ENCODE measurements around the gene DLG2. TPM values are rescaled to one million over a fixed set of nuclear protein-coding genes. Genes with fewer than 3 reads are reported as not detected.

DLG2 gene
- total RNA-seq, 4 donors from 2014 or later: 7.3 to 14.1 (median 11.1) TPM

- no peaks in the 10 kb centered on the region for H3K4me1 ChIP-seq
- intact Hi-C loops (cut with DNase I): no loop called here
- H3K9me3 ChIP-seq: no peaks in the 10 kb centered on the region
- 64% methylated on average over 6 of the region's 6 CpGs for WGBS
- no peak for TF ChIP-seq CTCF (IDR thresholded peaks at IDR 0.05)
- TF ChIP-seq POLR2A (IDR thresholded peaks at IDR 0.05; ENCODE audit: low read depth): no peak
- TF ChIP-seq POLR2AphosphoS5 (IDR thresholded peaks at IDR 0.05): no peak
- TF ChIP-seq EP300 (IDR thresholded peaks at IDR 0.05): no peak
- no peaks in the 10 kb centered on the region for H3K27me3 ChIP-seq
- DNase-seq (ENCODE audit: extremely low spot score): no peak
- no peak overlapping the region for H3K27ac ChIP-seq (replicated peaks in 1 of 4)
- no peaks in the 10 kb centered on the region for H3K36me3 ChIP-seq
- H3K4me3 ChIP-seq: no peak overlapping the region
Measured at GRCh38 chr11:83508804-83509203, 2118.3 kb downstream of the DLG2 start.

DNA sequence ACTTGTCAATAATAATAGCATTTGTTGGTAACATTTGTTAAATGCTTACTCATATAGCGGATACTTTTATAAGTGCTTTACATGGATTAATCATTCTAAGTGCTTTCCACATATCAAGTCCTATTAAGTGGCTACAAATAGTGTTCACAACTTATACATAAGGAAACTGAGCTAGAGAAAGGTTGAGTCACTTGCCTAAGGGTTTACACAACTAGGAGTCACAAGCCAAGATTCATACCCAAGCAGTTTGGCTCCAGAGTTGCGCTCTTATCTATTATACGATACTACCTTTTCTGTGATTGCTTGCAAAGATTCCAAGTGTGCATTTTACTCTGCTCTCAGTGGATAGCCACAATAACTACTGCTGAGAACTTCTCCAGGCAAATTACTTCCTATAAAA, 2125.1 kb downstream of the DLG2 start:
- H3K36me3 ChIP-seq: no peaks in the 10 kb centered on the region
- H3K4me3 ChIP-seq: no peak overlapping the region
- TF ChIP-seq EP300 (IDR thresholded peaks at IDR 0.05) (no peak), POLR2AphosphoS5 (IDR thresholded peaks at IDR 0.05) (no peak), CTCF (IDR thresholded peaks at IDR 0.05) (no peak)

GRCh38 chr11:83493917-83494316, 2133.2 kb downstream of the DLG2 start:
- intact Hi-C loops (cut with DNase I): no loop called here

More for the DNA sequence above, 2125.1 kb downstream of the DLG2 start:
- Histone ChIP-seq H3K9me3 (no peaks in the 10 kb centered on the region), H3K4me1 (no peaks in the 10 kb centered on the region), H3K27ac (replicated peaks in 1 of 4) (no peak overlapping the region), H3K27me3 (no peaks in the 10 kb centered on the region)
- DNase-seq (ENCODE audit: extremely low spot score): no peak
- intact Hi-C loops (cut with DNase I): no loop called here
- WGBS: 96% methylated on average over 3 of the region's 3 CpGs

DNA sequence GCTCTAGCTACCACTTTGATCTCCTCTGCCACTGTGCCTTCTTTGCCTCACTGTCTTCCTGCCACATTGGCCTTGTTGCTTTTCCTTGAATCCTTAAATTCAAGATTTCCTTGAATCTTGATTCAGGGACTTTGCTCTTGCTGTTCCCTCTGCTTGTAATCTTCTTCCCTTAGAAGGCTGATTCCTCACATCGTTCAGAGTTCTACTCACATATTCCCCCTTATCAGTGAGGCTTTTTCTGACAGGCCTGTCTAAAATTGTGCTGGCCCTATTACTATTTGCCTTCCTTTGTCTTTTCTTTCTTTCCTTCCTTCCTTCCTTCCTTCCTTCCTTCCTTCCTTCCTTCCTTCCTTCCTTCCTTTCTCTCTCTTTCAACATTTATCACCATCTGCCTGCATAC, 2134.1 kb downstream of the DLG2 start:
- Histone ChIP-seq H3K27ac (replicated peaks in 1 of 4) (no peak overlapping the region), H3K4me1 (no peaks in the 10 kb centered on the region), H3K27me3 (no peaks in the 10 kb centered on the region), H3K4me3 (no peak overlapping the region), H3K36me3 (no peaks in the 10 kb centered on the region), H3K9me3 (no peaks in the 10 kb centered on the region)
- 74% methylated on average over 1 of the region's 1 CpG for WGBS
- intact Hi-C loops (cut with DNase I): no loop called here
- DNase-seq (ENCODE audit: extremely low spot score): no peak
- TF ChIP-seq CTCF (IDR thresholded peaks at IDR 0.05): no peak
- TF ChIP-seq POLR2A (IDR thresholded peaks at IDR 0.05; ENCODE audit: low read depth): no peak
- no peak for TF ChIP-seq POLR2AphosphoS5 (IDR thresholded peaks at IDR 0.05)
- TF ChIP-seq EP300 (IDR thresholded peaks at IDR 0.05): no peak

More at GRCh38 chr11:83493917-83494316, 2133.2 kb downstream of the DLG2 start:
- Histone ChIP-seq H3K4me1 (no peaks in the 10 kb centered on the region), H3K36me3 (no peaks in the 10 kb centered on the region), H3K27me3 (no peaks in the 10 kb centered on the region), H3K9me3 (no peaks in the 10 kb centered on the region), H3K27ac (replicated peaks in 1 of 4) (no peak overlapping the region), H3K4me3 (no peak overlapping the region)
- 100% methylated on average over 1 of the region's 1 CpG for WGBS
- TF ChIP-seq POLR2AphosphoS5 (IDR thresholded peaks at IDR 0.05) (no peak), EP300 (IDR thresholded peaks at IDR 0.05) (no peak), CTCF (IDR thresholded peaks at IDR 0.05) (no peak), POLR2A (IDR thresholded peaks at IDR 0.05; ENCODE audit: low read depth) (no peak)
- DNase-seq (ENCODE audit: extremely low spot score): no peak

DNA sequence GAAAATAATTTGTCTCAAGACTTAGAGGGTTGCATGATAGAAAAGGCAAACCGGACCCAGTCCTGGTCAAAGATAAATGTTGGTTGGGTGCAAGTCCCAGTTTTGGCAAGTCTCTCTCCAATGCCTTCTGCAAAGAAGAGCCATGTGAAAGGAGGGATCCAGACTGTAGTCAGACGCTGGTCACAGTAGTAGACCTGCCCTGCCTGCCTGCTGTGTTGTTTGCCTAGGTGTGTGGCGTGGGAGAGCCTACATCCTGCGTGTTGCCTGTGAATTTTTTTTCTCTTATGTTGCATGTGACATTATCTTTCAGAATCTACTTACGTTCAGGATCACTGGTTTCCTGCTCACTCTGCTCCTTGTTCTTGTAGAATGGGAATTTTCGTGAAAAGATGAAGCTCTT, 2143.3 kb downstream of the DLG2 start:
- intact Hi-C loops (cut with DNase I): no loop called here
- Histone ChIP-seq H3K4me3 (no peak overlapping the region), H3K27ac (replicated peaks in 1 of 4) (no peak overlapping the region), H3K9me3 (no peaks in the 10 kb centered on the region), H3K27me3 (no peaks in the 10 kb centered on the region), H3K36me3 (no peaks in the 10 kb centered on the region), H3K4me1 (no peaks in the 10 kb centered on the region)
- WGBS: 87% methylated on average over 6 of the region's 6 CpGs
- no peak for TF ChIP-seq EP300 (IDR thresholded peaks at IDR 0.05)
- TF ChIP-seq POLR2AphosphoS5 (IDR thresholded peaks at IDR 0.05): no peak
- no peak for TF ChIP-seq POLR2A (IDR thresholded peaks at IDR 0.05; ENCODE audit: low read depth)
- no peak for TF ChIP-seq CTCF (IDR thresholded peaks at IDR 0.05)
- no peak for DNase-seq (ENCODE audit: extremely low spot score)
